Adrenal gland (tissue), 12 donors: ENCODE results near the gene MTM1. TPM values are rescaled to one million over a fixed set of nuclear protein-coding genes. Genes with fewer than 3 reads are reported as not detected.

Experiments used
- DNase-seq, 7 donors: peaks; one replicate each; pipeline ENCODE4 v3.0.0-alpha.2; 2019 to 2020
- H3K27ac ChIP-seq, 5 donors: fragments of 200-600 bp; sonication (generic) in 4 of 5; 1 replicate in 3 of 5; 2 replicates in 2 of 5; pipeline versions ENCODE4 v1.5.1 to v1.8.0; 2016 to 2020; ENCODE audit warnings: mild to moderate bottlenecking in 1 of 5
- H3K27me3 ChIP-seq: fragments of 200-600 bp; 2 replicates; pipeline ENCODE4 v1.8.0; 2021
- H3K36me3 ChIP-seq, 2 donors: fragments of 200-600 bp; replicated peaks in 1 of 2; 1 replicate in 1 of 2; 2 replicates in 1 of 2; pipeline versions ENCODE4 v1.5.1 to v1.8.0; 2018 to 2022
- H3K4me1 ChIP-seq, 2 donors: fragments of 200-600 bp; replicated peaks in 1 of 2; 1 replicate in 1 of 2; 2 replicates in 1 of 2; pipeline versions ENCODE4 v1.5.1 to v1.8.0; 2018 to 2021
- H3K4me3 ChIP-seq, 4 donors: fragments of 200-600 bp; sonication (generic) in 3 of 4; one replicate each; pipeline ENCODE4 v1.5.1; 2016 to 2018
- H3K9me3 ChIP-seq, 3 donors: fragments of 200-600 bp; sonication (generic) in 1 of 3; replicated peaks in 1 of 3; 1 replicate in 2 of 3; 2 replicates in 1 of 3; pipeline versions ENCODE4 v1.5.1 to v1.8.0; 2016 to 2021
- POLR2A ChIP-seq, 2 donors: fragments of 450-650 bp; IDR thresholded peaks; one replicate each; pipeline ENCODE4 v1.6.1; 2017; ENCODE audit warnings: antibody characterized with exemption in 2 of 2, mild to moderate bottlenecking in 2 of 2, moderate library complexity in 1 of 2
- WGBS, 4 donors: extraction: QIAGEN DNeasy Blood & Tissue Kit in 2 of 4; methylation state at CpG; one replicate each; pipeline versions ENCODE4 v1.1.5 to v1.1.7; 2013 to 2017; 5-methylcytosine and 5-hydroxymethylcytosine counted together
- intact Hi-C, 2 donors: fragments of 100-400 bp; cut with DNase I; formaldehyde crosslinking; loops; one replicate each; pipeline versions ENCODE4 v1.14.1 to v1.15.0; 2022 to 2023
- polyA plus RNA-seq, 3 donors: library from polyadenylated mRNA; stranded (reverse); fragments of 200-250 nt in 2 of 3; fragments of 350-450 nt in 1 of 3; fragmentation: Illumina TruSeq in 1 of 3; extraction: RNeasy Lipid Tissue Mini Kit (QIAGEN cat#74804) in 1 of 3; gene quantifications; one replicate each; pipeline ENCODE4 v1.2.3, GENCODE V29; 2013 to 2014
- total RNA-seq, 9 donors: library from RNA; depleted of rRNA in 4 of 9; stranded (reverse); fragments of >200 nt in 4 of 9; fragments of 120-200 nt in 1 of 9; fragmentation: NEBNext Ultra II Directional in 1 of 9; extraction: Animal tissue kit (Norgen Biotek cat#: 25700) in 1 of 9; gene quantifications; one replicate each; pipeline versions ENCODE4 v1.1.0 to v1.2.4, GENCODE V29; 2013 to 2023
- TF ChIP-seq, protein P1 (sequence below), 6 experiments: fragments of 450-650 bp in 4 of 6; fragments of 200-600 bp in 2 of 6; sonication (generic) in 1 of 6; IDR thresholded peaks; 1 replicate in 5 of 6; 2 replicates in 1 of 6; pipeline versions ENCODE4 v1.5.1 to v1.8.0; 2016 to 2021; ENCODE audit warnings: antibody characterized with exemption in 6 of 6, mild to moderate bottlenecking in 2 of 6, moderate library complexity in 1 of 6
- donor health status: healthy with polysubstance abuse.
- donor health status: Bipolar disorder and iron deficiency.
- donor health status: DM: yes; HTN: yes; CAD: no.
- donor health status: DM: no; HTN: no; CAD: no.
- donor health status: DM: no; HTN: no; CAD: no.
- donor health status: DM: yes; HTN: yes; CAD: no.

MTM1 gene
- total and polyA plus RNA-seq, 12 donors = 4.1 to 31.4 (median 24.9) TPM

DNA sequence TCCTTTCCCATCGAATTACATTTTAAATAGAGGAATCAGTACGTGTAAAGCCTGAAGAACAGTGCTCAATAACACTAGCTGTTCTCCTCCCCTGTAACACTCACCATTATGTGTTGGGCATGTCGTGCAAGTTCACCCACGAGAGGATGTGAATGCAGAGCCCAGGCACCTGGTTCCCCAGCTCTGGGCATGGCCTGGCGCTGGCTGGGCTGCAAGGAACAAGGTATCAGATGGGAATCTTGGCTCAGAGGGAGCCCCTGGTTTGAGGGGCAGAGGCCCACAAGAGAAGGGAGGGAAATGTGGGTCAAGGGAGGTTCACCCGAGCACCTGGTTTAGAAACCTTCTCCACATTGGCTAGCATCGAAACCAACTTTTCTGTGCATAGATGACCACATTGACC lies 41.7 kb upstream of the MTM1 start:
- 64 to 82% (median 76%) methylated on average over 5 to 7 of the region's 7 CpGs for WGBS, 4 donors

DNA sequence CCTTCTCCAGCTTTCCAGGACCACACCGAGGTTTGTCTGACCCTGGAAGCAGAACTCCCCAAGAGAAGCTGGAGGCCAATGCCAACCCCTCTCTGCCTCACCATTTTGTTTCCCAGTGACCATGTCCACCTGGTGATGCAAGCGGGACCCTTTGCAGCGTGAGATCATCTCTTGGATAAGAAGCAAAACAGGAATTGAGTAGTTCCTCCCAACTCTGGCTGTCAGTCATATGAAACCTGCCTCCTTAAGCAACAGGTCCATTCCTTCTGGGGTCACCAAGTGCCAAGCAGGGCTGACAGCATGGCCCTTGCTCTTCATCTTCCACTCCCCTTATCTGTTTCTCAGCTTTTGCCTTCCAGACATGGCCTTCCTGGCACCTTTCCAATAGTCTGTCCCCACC lies 41.3 kb upstream of the MTM1 start:
- WGBS, 4 donors = 70 to 92% (median 81%) methylated on average over 3 of the region's 3 CpGs
- H3K9me3 ChIP-seq = no peaks in the 10 kb centered on the region
- no peaks in the 10 kb centered on the region for H3K36me3 ChIP-seq
- no peak for DNase-seq
- no peak overlapping the region for H3K4me3 ChIP-seq
- no peaks in the 10 kb centered on the region for H3K4me1 ChIP-seq
- TF ChIP-seq, protein P1, sequence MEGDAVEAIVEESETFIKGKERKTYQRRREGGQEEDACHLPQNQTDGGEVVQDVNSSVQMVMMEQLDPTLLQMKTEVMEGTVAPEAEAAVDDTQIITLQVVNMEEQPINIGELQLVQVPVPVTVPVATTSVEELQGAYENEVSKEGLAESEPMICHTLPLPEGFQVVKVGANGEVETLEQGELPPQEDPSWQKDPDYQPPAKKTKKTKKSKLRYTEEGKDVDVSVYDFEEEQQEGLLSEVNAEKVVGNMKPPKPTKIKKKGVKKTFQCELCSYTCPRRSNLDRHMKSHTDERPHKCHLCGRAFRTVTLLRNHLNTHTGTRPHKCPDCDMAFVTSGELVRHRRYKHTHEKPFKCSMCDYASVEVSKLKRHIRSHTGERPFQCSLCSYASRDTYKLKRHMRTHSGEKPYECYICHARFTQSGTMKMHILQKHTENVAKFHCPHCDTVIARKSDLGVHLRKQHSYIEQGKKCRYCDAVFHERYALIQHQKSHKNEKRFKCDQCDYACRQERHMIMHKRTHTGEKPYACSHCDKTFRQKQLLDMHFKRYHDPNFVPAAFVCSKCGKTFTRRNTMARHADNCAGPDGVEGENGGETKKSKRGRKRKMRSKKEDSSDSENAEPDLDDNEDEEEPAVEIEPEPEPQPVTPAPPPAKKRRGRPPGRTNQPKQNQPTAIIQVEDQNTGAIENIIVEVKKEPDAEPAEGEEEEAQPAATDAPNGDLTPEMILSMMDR (IDR thresholded peaks at IDR 0.05) = no peak
- TF ChIP-seq POLR2A (IDR thresholded peaks at IDR 0.05) = no peak
- H3K27me3 ChIP-seq = no peaks in the 10 kb centered on the region
- intact Hi-C loops = no loop called here
- no peak overlapping the region for H3K27ac ChIP-seq

More for the DNA sequence above, 41.7 kb upstream of the MTM1 start:
- TF ChIP-seq POLR2A (IDR thresholded peaks at IDR 0.05) = no peak
- TF ChIP-seq, protein P1 (IDR thresholded peaks at IDR 0.05) = no peak
- no peak overlapping the region for H3K4me3 ChIP-seq
- no peak for DNase-seq
- no peak overlapping the region for H3K27ac ChIP-seq
- H3K27me3 ChIP-seq = no peaks in the 10 kb centered on the region
- intact Hi-C loops = no loop called here
- no peaks in the 10 kb centered on the region for H3K36me3 ChIP-seq
- no peaks in the 10 kb centered on the region for H3K4me1 ChIP-seq
- H3K9me3 ChIP-seq = no peaks in the 10 kb centered on the region

DNA sequence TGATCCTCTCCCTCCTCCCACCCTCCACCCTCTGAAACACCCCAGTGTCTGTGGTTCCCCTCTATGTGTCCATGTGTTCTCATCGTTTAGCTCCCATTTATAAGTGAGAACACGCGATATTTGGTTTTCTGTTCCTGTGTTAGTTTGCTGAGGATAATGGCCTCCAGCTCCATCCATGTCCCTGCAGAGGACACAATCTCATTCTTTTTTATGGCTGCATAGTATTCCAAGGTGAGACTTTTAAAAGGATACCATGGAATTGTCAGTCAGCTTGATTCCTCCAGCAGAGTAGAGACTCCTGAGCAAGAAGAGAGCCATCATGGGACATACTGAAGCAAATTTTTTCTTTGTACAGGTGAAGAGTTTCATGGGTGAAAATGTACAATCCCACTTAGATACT lies 38.8 kb upstream of the MTM1 start:
- Histone ChIP-seq H3K4me1 (no peaks in the 10 kb centered on the region), H3K4me3 (no peak overlapping the region), H3K27ac (no peak overlapping the region), H3K9me3 (no peaks in the 10 kb centered on the region), H3K27me3 (no peaks in the 10 kb centered on the region), H3K36me3 (no peaks in the 10 kb centered on the region)
- DNase-seq = no peak
- 90 to 97% (median 94%) methylated on average over 3 of the region's 3 CpGs for WGBS, 4 donors
- intact Hi-C loops = no loop called here
- TF ChIP-seq, protein P1 (IDR thresholded peaks at IDR 0.05) = no peak
- TF ChIP-seq POLR2A (IDR thresholded peaks at IDR 0.05) = no peak

GRCh38 chrX:150530821-150531220 lies 37.6 kb upstream of the MTM1 start:
- intact Hi-C loops = no loop called here
- 74 to 82% (median 75%) methylated on average over 5 to 7 of the region's 7 CpGs for WGBS, 4 donors
- H3K4me1 ChIP-seq = no peaks in the 10 kb centered on the region
- no peak for DNase-seq
- H3K27me3 ChIP-seq = no peaks in the 10 kb centered on the region
- no peaks in the 10 kb centered on the region for H3K36me3 ChIP-seq
- no peak overlapping the region for H3K27ac ChIP-seq
- no peak overlapping the region for H3K4me3 ChIP-seq
- TF ChIP-seq, protein P1 (IDR thresholded peaks at IDR 0.05) = no peak
- TF ChIP-seq POLR2A (IDR thresholded peaks at IDR 0.05) = no peak
- H3K9me3 ChIP-seq = no peaks in the 10 kb centered on the region
